Brain microvascular endothelial cell (primary cell): Measurements from ENCODE around the gene CEP104.

Experiments used
- DNase-seq: peaks from one replicate; pipeline ENCODE4 v3.0.0-alpha.2; 2020
- H3K27ac ChIP-seq: fragments of 250-450 bp; sonication (Bioruptor Pico); 2 replicates; pipeline ENCODE4 v1.5.1; 2020; ENCODE audit warnings: mild to moderate bottlenecking, moderate library complexity
- H3K27me3 ChIP-seq: fragments of 250-450 bp; sonication (Bioruptor Pico); replicated peaks from 2 replicates; pipeline ENCODE4 v1.5.1; 2020; ENCODE audit warnings: mild to moderate bottlenecking
- H3K36me3 ChIP-seq: fragments of 250-450 bp; sonication (Bioruptor Pico); replicated peaks from 2 replicates; pipeline ENCODE4 v1.5.1; 2020; ENCODE audit warnings: mild to moderate bottlenecking
- H3K4me3 ChIP-seq: 2 replicates; pipeline ENCODE4 v1.5.1; 2011; ENCODE audit warnings: low read depth, mild to moderate bottlenecking, control low read depth, low read length, moderate library complexity
- CTCF ChIP-seq: IDR thresholded peaks from 2 replicates; pipeline ENCODE4 v1.5.1; 2011; ENCODE audit warnings: low read depth, mild to moderate bottlenecking, moderate library complexity, low read length, control low read depth, inconsistent platforms; ENCODE audit errors: missing control alignments
- in situ Hi-C: cut with HindIII; loops from 2 replicates; pipeline ENCODE4 v1.10.0; 2017; ENCODE audit warnings: low sequenced_read_pairs, low pct_ligation_motif_present

Gene CEP104

GRCh38 chr1:3851292-3851691 lies 5.7 kb downstream of the CEP104 start:
- DNase-seq = no peak
- Histone ChIP-seq H3K27ac (no peak overlapping the region), H3K27me3 (no peaks in the 10 kb centered on the region), H3K36me3 (peaks cover 12% of the 10 kb centered on the region), H3K4me3 (no peak overlapping the region)
- in situ Hi-C loops = no loop called here
- TF ChIP-seq CTCF = no peak

- H3K36me3 ChIP-seq = peaks cover 12% of the 10 kb centered on the region
- DNase-seq = no peak
- in situ Hi-C loops = no loop called here
- no peak overlapping the region for H3K4me3 ChIP-seq
- H3K27ac ChIP-seq = no peak overlapping the region
- H3K27me3 ChIP-seq = no peaks in the 10 kb centered on the region
- TF ChIP-seq CTCF = no peak
Observed at GRCh38 chr1:3850857-3851256, 6.2 kb downstream of the CEP104 start.

GRCh38 chr1:3847081-3847480 lies 9.9 kb downstream of the CEP104 start:
- no peak overlapping the region for H3K27ac ChIP-seq
- H3K27me3 ChIP-seq = no peaks in the 10 kb centered on the region
- H3K36me3 ChIP-seq = peaks cover 19% of the 10 kb centered on the region
- in situ Hi-C loops = no loop called here
- TF ChIP-seq CTCF = no peak
- DNase-seq = no peak
- no peak overlapping the region for H3K4me3 ChIP-seq

GRCh38 chr1:3846541-3846940 lies 10.5 kb downstream of the CEP104 start:
- Histone ChIP-seq H3K27me3 (no peaks in the 10 kb centered on the region), H3K27ac (no peak overlapping the region), H3K36me3 (peaks cover 19% of the 10 kb centered on the region), H3K4me3 (no peak overlapping the region)
- in situ Hi-C loops = no loop called here
- no peak for TF ChIP-seq CTCF
- DNase-seq = no peak

GRCh38 chr1:3842912-3843311 lies 14.1 kb downstream of the CEP104 start:
- H3K27me3 ChIP-seq = no peaks in the 10 kb centered on the region
- no peak for DNase-seq
- no peak overlapping the region for H3K27ac ChIP-seq
- in situ Hi-C loops = no loop called here
- no peak overlapping the region for H3K4me3 ChIP-seq
- no peak for TF ChIP-seq CTCF
- peaks cover 24% of the 10 kb centered on the region for H3K36me3 ChIP-seq

GRCh38 chr1:3841491-3841890 lies 15.5 kb downstream of the CEP104 start:
- no peak for TF ChIP-seq CTCF
- Histone ChIP-seq H3K27ac (no peak overlapping the region), H3K4me3 (no peak overlapping the region), H3K36me3 (peaks cover 26% of the 10 kb centered on the region), H3K27me3 (no peaks in the 10 kb centered on the region)
- in situ Hi-C loops = no loop called here
- DNase-seq = no peak
